Brain microvascular endothelial cell (primary cell): ENCODE results near the gene PMVK.
A peak's percentile ranks its signal among the peaks of the same experiment; 100 is the strongest.

ENCODE experiments used
- DNase-seq: peaks from one replicate; pipeline ENCODE4 v3.0.0-alpha.2; 2020
- H3K27ac ChIP-seq: fragments of 250-450 bp; sonication (Bioruptor Pico); 2 replicates; pipeline ENCODE4 v1.5.1; 2020; ENCODE audit warnings: mild to moderate bottlenecking, moderate library complexity
- H3K27me3 ChIP-seq: fragments of 250-450 bp; sonication (Bioruptor Pico); replicated peaks from 2 replicates; pipeline ENCODE4 v1.5.1; 2020; ENCODE audit warnings: mild to moderate bottlenecking
- H3K36me3 ChIP-seq: fragments of 250-450 bp; sonication (Bioruptor Pico); replicated peaks from 2 replicates; pipeline ENCODE4 v1.5.1; 2020; ENCODE audit warnings: mild to moderate bottlenecking
- H3K4me3 ChIP-seq: 2 replicates; pipeline ENCODE4 v1.5.1; 2011; ENCODE audit warnings: low read depth, mild to moderate bottlenecking, control low read depth, low read length, moderate library complexity
- in situ Hi-C: cut with HindIII; loops from 2 replicates; pipeline ENCODE4 v1.10.0; 2017; ENCODE audit warnings: low sequenced_read_pairs, low pct_ligation_motif_present
- TF ChIP-seq, protein P1 (sequence below): IDR thresholded peaks from 2 replicates; pipeline ENCODE4 v1.5.1; 2011; ENCODE audit warnings: low read depth, mild to moderate bottlenecking, moderate library complexity, low read length, control low read depth, inconsistent platforms; ENCODE audit errors: missing control alignments

The PMVK gene

DNA sequence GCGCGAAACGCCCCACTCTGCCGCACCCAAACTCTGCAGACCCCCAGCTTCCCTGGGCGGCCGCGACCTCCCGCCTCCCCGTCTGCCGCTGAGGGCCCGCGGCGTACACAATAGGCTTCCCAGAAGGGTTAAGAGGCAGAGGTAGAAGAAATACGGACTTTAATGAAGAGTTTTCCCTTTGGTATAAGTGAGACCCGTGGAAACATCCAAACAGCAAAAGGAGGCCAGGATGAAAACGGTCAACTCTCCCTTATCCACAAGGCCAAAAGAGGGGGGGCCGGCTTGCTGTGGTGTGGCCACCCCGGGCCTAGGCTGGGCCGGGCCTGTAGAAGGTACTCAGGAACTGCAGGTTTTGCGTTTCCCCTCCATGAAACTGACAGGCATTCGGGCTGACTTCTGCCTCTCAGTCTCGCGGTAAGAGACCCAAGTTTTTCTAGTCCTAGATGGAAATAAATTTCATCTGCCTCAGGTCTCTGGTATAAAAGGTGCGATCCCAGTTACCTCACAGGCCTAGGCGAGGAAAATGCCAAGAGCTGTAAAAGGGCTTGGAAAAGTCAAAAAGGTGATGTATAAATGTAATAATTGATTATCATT lies 25.7 kb upstream of the PMVK start:
- no peak for DNase-seq
- Histone ChIP-seq H3K4me3 (peak overlapping the region; percentile 70), H3K36me3 (peaks cover 48% of the 10 kb centered on the region), H3K27me3 (no peaks in the 10 kb centered on the region), H3K27ac (peak overlapping the region; percentile 96)
- TF ChIP-seq, protein P1, sequence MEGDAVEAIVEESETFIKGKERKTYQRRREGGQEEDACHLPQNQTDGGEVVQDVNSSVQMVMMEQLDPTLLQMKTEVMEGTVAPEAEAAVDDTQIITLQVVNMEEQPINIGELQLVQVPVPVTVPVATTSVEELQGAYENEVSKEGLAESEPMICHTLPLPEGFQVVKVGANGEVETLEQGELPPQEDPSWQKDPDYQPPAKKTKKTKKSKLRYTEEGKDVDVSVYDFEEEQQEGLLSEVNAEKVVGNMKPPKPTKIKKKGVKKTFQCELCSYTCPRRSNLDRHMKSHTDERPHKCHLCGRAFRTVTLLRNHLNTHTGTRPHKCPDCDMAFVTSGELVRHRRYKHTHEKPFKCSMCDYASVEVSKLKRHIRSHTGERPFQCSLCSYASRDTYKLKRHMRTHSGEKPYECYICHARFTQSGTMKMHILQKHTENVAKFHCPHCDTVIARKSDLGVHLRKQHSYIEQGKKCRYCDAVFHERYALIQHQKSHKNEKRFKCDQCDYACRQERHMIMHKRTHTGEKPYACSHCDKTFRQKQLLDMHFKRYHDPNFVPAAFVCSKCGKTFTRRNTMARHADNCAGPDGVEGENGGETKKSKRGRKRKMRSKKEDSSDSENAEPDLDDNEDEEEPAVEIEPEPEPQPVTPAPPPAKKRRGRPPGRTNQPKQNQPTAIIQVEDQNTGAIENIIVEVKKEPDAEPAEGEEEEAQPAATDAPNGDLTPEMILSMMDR = no peak
- in situ Hi-C loops = no loop called here

DNA sequence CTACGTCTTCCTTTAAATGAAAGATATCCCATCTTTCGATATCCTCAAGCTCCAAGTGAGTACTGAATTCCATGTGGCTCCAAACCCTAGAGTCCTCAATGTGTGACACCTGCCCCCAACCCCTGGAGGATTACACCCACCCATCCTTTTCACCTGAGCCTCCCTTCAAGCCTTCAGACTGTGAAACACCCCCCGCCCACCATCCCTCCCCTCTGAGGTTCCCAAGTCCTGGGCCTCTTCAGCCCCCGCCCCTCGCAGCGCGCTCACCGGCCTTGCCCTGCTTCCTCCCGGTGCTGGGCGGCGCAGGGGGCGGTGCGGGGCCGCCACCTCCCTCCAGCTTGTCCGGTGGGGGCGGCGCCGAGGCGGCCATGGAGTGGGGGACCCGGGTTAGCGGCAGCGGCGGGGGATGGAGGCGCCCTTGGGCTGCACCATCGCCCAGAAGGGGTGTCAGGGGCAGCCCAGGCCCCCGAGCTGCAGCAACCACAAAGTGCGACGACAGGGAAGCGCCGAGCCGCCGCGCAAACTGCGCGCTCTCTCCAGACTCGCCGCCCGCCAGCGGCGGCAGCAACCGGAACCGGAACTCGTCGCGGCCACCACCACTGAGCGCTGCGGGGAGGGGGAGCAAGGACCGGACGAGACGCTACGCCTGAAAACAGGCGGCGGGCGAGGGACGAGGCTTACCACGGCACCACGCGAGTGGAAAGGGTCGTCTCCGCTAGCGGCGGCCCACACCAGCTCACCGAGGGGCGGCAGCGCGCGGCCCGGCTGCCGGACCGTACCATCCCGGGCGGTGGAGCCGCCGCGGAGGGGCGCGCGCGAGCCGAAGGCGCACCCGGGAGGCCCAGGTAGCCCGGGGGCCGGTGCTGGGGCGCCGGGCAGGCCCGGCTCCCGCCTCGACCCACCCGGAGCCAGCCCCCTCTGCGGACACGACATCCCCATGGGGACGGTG lies 25.0 kb upstream of the PMVK start, which contains the start of gene PYGO2:
Gene PYGO2 (minus strand): TSS at position 576 of the 949 bp plus-strand sequence. CDS start 206 bp downstream, at position 370.
- peaks cover 41% of the 10 kb centered on the region for H3K36me3 ChIP-seq
- TF ChIP-seq, protein P1 = peak; percentile 27
- peak; percentile 54 for DNase-seq
- peak within 1 kb of the TSS; percentile 70 for H3K4me3 ChIP-seq
- peak within 1 kb of the TSS; percentile 96 for H3K27ac ChIP-seq
- in situ Hi-C loops = no loop called here
- H3K27me3 ChIP-seq = no peaks in the 10 kb centered on the region

DNA sequence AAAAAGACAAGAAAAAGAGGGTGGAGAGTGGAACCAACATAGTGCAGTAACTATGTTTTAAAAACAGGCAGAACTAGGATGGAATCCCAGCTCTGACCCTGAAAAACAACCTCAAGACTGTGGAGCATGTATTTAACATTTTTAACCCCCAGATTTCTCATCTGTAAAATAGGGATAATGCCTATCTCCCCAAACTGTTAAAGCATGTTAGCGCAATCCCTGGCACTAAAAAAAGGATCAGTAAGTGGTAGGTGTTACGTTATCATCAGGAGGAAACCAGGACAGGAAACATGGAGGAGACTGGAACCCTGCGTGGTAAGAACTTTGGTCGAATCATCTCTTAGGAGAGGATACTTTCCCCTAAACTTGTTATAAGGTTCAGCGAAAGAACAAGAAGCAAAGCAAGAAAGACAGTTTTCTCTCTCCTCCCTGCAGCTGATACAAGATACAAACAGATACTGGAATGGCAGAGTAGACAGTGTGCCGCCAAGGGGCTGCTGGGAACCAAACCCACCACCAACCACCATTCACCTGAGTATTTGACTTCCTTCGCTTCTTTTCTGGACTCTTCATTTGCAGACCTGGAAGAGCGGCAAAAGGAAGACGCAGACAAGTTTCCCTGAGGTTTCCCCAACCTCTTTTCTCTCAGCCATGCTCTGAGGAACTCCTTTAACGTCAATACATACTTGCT lies 24.1 kb upstream of the PMVK start:
- H3K27me3 ChIP-seq = no peaks in the 10 kb centered on the region
- in situ Hi-C loops = no loop called here
- no peak for DNase-seq

DNA sequence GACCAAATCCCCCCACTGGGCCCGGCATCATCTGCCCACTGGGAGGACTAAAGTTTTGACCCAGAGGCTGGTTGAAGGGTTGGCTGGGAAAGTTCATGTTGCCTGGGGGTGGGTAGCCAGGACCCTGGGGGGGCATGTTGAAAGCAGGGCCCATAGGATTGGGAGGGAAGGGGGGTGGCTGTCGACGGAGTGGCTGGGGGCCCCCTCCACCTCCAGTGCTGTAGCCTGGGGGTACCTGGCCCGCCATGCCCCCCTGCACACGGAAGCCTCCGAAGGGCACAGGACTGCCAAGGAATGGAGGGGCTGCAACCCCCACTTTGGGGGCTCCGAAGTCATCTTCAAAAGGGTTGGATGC lies 22.9 kb upstream of the PMVK start:
- Histone ChIP-seq H3K27me3 (no peaks in the 10 kb centered on the region), H3K27ac (no peak overlapping the region), H3K4me3 (no peak overlapping the region), H3K36me3 (peaks cover 20% of the 10 kb centered on the region)
- TF ChIP-seq, protein P1 = no peak
- in situ Hi-C loops = no loop called here
- no peak for DNase-seq

More for the DNA sequence above, 24.1 kb upstream of the PMVK start:
- TF ChIP-seq, protein P1 = no peak
- no peak overlapping the region for H3K27ac ChIP-seq
- peak overlapping the region; percentile 70 for H3K4me3 ChIP-seq
- H3K36me3 ChIP-seq = peaks cover 32% of the 10 kb centered on the region

DNA sequence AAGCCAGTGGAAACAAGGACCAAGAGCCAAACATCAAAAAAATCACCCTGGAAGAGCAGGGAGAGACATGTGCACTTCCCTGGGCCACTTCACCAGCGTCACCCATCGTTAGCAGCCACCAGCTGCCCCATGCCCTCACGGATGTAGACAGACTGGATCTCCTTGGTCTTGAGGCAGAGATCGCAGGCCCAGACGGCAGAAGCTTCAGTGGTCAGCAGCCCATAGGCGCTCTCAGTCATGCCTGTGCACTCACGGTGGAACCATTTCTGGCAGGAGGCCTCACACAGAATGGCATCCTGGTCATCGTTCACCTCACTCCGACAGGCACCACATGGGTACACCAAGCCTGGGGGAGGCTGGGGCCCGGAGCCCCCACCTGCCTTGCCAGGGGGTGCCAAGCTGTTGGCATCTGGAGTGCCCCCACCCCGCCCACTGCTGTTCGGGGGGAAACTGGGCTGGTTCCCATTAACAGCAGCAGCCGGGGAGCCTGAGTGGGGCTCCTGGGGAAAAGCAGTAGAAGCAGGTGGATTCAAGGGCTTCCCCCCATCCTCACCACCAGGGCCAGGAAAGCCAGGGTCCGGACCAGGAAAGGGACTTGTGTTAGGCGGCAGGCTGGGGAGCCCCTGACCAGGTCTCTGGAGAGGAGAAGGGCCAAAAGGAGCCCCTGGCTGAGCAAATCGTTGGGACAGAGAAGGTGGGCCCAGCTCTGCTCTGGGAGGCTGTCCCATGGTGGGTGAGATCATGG lies 22.3 kb upstream of the PMVK start:
- TF ChIP-seq, protein P1 = no peak
- no peaks in the 10 kb centered on the region for H3K27me3 ChIP-seq
- in situ Hi-C loops = no loop called here
- no peak overlapping the region for H3K4me3 ChIP-seq
- H3K27ac ChIP-seq = no peak overlapping the region
- peaks cover 16% of the 10 kb centered on the region for H3K36me3 ChIP-seq
- DNase-seq = no peak
